Measurements from ENCODE around the gene PCGF2.

Gene PCGF2

GRCh38 chr17:38716368-38717005 lies 31.6 kb downstream of the PCGF2 start:
- no peak for TF ChIP-seq CTCF (IDR thresholded peaks at IDR 0.05; ENCODE audit: low read depth, low read length, missing control alignments)
- no peak overlapping the region for H3K4me3 ChIP-seq (ENCODE audit: low read depth, low read length)
- no peak for DNase-seq (ENCODE audit: low read depth)

GRCh38 chr17:38715216-38715943 lies 32.8 kb downstream of the PCGF2 start:
- H3K4me3 ChIP-seq (ENCODE audit: low read depth, low read length): no peak overlapping the region
- TF ChIP-seq CTCF (IDR thresholded peaks at IDR 0.05; ENCODE audit: low read depth, low read length, missing control alignments): no peak
- no peak for DNase-seq (ENCODE audit: low read depth)

GRCh38 chr17:38713456-38714075 lies 34.6 kb downstream of the PCGF2 start:
- DNase-seq (ENCODE audit: low read depth): no peak
- no peak for TF ChIP-seq CTCF (IDR thresholded peaks at IDR 0.05; ENCODE audit: low read depth, low read length, missing control alignments)

GRCh38 chr17:38712593-38712992 lies 35.5 kb downstream of the PCGF2 start:
- DNase-seq (ENCODE audit: low read depth): no peak
- H3K4me3 ChIP-seq (ENCODE audit: low read depth, low read length): no peak overlapping the region
- TF ChIP-seq CTCF (IDR thresholded peaks at IDR 0.05; ENCODE audit: low read depth, low read length, missing control alignments): no peak

More at GRCh38 chr17:38713456-38714075, 34.6 kb downstream of the PCGF2 start:
- H3K4me3 ChIP-seq (ENCODE audit: low read depth, low read length): no peak overlapping the region

- no peak for TF ChIP-seq CTCF (IDR thresholded peaks at IDR 0.05; ENCODE audit: low read depth, low read length, missing control alignments)
Observed at GRCh38 chr17:38711792-38712571, 36.2 kb downstream of the PCGF2 start.

GRCh38 chr17:38710985-38711384 lies 37.2 kb downstream of the PCGF2 start:
- TF ChIP-seq CTCF (IDR thresholded peaks at IDR 0.05; ENCODE audit: low read depth, low read length, missing control alignments): no peak
- no peak for DNase-seq (ENCODE audit: low read depth)
- H3K4me3 ChIP-seq (ENCODE audit: low read depth, low read length): no peak overlapping the region

More at GRCh38 chr17:38711792-38712571, 36.2 kb downstream of the PCGF2 start:
- DNase-seq (ENCODE audit: low read depth): no peak
- H3K4me3 ChIP-seq (ENCODE audit: low read depth, low read length): no peak overlapping the region
